CD4-positive, alpha-beta T cell treated with Interleukin-4 for 1 hour (primary cell): ENCODE data around the gene SEMA6A.

Source experiments
- DNase-seq, 2 donors: peaks; one replicate each; pipeline ENCODE4 v3.0.0-alpha.2; 2020 to 2022

SEMA6A gene

GRCh38 chr5:116521173-116521872 is 53.3 kb downstream of the SEMA6A start:
- DNase-seq, result no peak

- DNase-seq, result no peak
Measured at GRCh38 chr5:116520771-116521170, 53.9 kb downstream of the SEMA6A start.

- no peak for DNase-seq
Measured at GRCh38 chr5:116518423-116518822, 56.2 kb downstream of the SEMA6A start.

- no peak for DNase-seq
Measured at GRCh38 chr5:116517488-116517887, 57.1 kb downstream of the SEMA6A start.

GRCh38 chr5:116516021-116516420 is 58.6 kb downstream of the SEMA6A start:
- DNase-seq, result no peak

GRCh38 chr5:116514421-116514970 is 60.1 kb downstream of the SEMA6A start:
- no peak for DNase-seq

- DNase-seq, result no peak
Measured at GRCh38 chr5:116510517-116510916, 64.1 kb downstream of the SEMA6A start.

- DNase-seq, result no peak
Measured at GRCh38 chr5:116509483-116510244, 65.0 kb downstream of the SEMA6A start.

- DNase-seq, result no peak
Measured at GRCh38 chr5:116508835-116509234, 65.8 kb downstream of the SEMA6A start.

GRCh38 chr5:116507941-116508655 is 66.5 kb downstream of the SEMA6A start:
- DNase-seq, result no peak

- DNase-seq, result no peak
Measured at GRCh38 chr5:116507051-116507537, 67.5 kb downstream of the SEMA6A start.

- DNase-seq, result no peak
Measured at GRCh38 chr5:116506488-116506887, 68.1 kb downstream of the SEMA6A start.

GRCh38 chr5:116504593-116505166 is 69.9 kb downstream of the SEMA6A start:
- no peak for DNase-seq

- DNase-seq, result no peak
Measured at GRCh38 chr5:116502616-116503015, 72.0 kb downstream of the SEMA6A start.

GRCh38 chr5:116502138-116502537 is 72.5 kb downstream of the SEMA6A start:
- no peak for DNase-seq

GRCh38 chr5:116498503-116499048 is 76.0 kb downstream of the SEMA6A start:
- no peak for DNase-seq

- no peak for DNase-seq
Measured at GRCh38 chr5:116497631-116498030, 77.0 kb downstream of the SEMA6A start.

GRCh38 chr5:116495786-116496357 is 78.8 kb downstream of the SEMA6A start:
- DNase-seq, result no peak

- no peak for DNase-seq
Measured at GRCh38 chr5:116494784-116495450, 79.7 kb downstream of the SEMA6A start.

GRCh38 chr5:116492776-116493175 is 81.8 kb downstream of the SEMA6A start:
- DNase-seq, result no peak

- DNase-seq, result no peak
Measured at GRCh38 chr5:116492016-116492623, 82.5 kb downstream of the SEMA6A start.
